Activated T-cell treated with anti-CD3 and anti-CD28 coated beads for 48 hours (primary cell): ENCODE measurements around the gene NR5A1.

Experiments
- DNase-seq: peaks from one replicate; pipeline ENCODE4 v3.0.0-alpha.2; 2020; ENCODE audit warnings: low read depth

Gene NR5A1

GRCh38 chr9:124498499-124499146 is 8.6 kb downstream of the NR5A1 start:
- no peak for DNase-seq

DNA sequence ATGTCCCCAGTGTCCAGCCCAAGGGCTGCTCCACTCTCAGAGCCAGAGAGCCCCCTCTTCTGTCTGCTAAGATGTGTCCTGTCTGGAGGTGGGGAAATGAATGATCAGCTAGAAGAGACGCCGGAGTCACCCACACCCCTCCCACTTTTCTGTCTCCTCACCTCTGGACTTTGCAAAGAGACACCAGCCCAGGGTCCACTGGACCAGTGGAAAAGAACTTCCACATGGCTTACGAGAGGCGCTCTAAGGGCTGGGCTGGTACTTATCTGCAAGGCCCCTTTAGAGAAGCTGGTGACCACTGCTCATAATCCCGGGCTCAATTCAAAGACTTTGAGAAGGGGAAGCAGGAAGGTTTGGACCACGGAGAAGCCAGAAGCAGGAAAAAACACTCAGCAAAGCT is 9.2 kb downstream of the NR5A1 start:
- DNase-seq, result no peak

- DNase-seq, result no peak
These were observed 9.8 kb downstream of the NR5A1 start for GRCh38 chr9:124497441-124497840.

DNA sequence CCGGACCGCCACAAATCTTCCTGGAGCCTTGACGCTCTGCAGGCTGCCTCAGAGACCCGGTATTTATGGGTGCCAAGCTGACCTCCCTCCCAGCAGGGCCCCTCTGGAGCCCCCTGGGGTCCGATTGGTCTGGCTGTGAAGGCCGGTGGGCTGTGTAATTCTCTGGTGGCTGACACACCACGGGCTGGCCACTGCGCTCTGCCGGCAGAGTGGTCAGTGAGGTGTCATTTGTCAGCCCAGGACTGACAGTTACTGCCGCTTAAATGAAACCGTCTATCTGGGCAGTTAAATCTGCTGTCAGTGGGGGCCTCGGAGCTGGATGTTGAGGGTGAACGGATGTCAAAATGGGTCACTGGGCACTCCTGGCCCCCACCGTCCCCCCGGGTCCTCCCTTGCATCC is 10.7 kb downstream of the NR5A1 start:
- DNase-seq, result no peak

DNA sequence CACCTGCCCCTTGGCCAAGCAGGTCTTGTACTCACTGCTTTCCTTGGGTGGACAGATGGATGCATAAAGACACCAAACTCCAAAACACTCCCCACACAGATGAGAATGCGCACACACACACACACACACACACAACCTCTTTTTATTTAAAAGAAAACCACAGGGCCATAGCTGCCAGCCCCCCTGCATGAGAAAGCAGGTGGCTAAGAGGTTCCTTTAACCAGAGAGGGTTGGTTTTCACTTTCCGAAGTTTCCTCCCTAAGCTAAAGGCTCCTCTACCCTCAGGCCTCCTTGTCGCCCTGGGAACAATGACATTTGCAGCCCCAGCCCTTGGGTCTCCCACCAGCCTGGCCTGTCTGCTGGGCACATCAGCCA is 11.1 kb downstream of the NR5A1 start:
- no peak for DNase-seq

DNA sequence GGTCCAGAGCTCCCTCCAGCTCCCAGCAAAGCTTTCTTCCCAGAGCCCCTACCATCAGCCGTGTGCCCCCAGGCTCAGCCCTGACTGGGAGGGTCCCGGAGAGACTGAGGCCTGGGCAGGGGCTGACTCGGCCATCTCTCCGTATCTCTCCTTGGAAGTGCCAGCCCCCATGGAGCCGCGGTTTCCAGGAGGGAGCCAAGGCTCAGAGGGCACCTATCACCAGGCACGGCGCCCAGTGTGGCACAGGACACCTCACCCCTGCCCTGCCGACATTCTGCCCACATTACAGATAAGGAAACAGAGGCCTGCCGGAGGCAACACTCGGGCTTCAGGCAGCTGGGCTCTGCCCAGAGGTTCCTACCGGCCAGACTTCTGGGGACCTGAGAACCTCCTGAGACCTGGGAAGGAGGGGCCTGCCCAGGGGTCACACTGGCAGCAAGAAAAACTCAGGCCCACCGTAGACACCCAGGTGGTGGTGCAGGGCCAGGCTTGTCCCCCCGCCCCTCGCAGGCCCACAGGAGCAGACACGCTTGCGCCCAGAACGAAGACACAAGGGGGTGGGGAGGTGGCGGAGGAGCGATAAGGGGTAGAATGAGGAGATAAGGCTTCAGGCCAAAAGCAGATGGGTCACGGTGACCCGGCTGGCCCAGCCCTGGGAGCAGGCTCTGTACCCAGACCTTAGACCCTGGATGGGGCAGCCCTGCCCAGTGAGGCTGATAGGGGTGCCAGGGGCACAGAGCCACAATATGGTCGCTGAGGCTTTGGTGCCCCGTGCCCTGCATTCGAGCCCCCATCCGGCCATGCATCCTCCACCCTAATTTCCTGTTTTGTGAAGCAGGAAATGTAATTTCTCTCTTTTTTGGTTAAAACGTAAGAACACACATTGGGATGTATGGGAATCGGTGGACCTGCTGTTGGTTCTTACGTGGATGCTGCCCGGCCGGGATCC is 11.8 kb downstream of the NR5A1 start:
- DNase-seq, result no peak

DNA sequence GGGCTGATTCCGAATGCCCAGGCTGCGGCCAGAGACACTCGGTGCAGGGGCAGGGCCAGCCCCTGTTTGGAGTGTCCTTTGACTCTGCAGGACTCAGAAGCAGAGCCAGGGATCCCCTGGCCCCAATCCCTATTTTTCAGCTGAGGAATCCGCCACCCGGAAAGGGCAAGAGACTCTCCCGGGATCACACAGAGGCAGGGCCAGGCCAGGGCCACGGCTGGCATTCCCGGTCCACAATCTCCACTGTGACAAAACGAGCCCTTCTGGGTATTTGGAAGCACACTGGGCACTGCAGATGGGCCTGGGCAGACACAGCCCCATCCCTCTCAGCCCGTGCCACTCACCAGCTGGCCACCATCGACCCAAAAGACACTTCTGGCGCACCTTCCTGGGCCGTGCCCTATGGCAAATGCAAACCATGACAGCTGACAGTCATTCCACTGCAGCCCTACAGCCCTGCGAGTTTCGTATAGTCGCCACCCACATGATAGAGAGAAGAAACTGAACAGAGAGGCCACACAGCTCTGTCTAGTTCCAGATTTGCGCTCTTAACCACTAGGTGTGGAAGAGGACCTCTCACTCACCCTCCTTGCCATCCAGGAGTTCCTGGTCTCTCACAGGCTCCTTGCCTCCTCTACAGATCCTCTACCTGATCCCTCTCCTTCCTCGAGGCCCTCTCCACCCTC is 13.3 kb downstream of the NR5A1 start:
- no peak for DNase-seq

DNA sequence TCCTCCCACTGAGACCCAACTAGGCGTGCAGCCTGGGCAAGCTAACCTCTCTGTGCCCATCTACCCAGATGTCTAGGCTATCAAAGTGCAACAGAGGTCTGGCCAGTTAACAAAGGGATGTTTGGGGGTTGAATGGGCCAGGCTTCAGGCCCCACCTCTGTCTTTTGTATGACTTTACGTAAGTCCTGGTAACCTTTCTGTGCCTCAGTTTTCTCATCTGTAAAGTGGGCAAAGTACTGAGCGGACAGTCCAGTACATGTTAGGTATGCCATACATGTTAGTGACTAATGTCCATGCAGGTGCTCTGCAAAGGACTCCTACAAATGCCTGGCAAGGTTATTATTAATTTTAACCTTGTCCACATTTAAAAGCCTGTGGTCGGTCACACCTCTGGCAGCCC is 14.0 kb downstream of the NR5A1 start:
- DNase-seq, result no peak

DNA sequence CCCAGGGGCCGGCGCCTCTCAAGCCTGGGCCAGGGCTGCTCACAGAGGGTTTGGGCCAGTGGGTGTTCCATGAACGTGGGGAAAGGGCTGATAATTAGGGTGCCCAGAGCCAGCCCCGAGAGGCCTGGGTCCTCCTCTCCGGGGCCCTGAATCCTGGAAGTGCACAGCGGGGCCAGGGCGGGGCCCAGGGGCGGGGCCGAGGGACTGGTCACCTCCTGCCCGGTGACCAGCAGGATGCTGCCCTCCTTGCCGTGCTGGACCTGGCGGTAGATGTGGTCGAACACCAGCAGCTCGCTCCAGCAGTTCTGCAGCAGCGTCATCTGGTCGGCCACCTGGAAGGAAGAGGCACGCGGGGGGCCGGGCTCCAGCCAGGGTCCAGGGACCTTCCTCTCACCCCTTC is 14.4 kb downstream of the NR5A1 start:
- DNase-seq, result no peak

- DNase-seq, result no peak
These were observed 15.9 kb downstream of the NR5A1 start for GRCh38 chr9:124491049-124491975.

GRCh38 chr9:124490004-124490403 is 17.2 kb downstream of the NR5A1 start:
- no peak for DNase-seq

DNA sequence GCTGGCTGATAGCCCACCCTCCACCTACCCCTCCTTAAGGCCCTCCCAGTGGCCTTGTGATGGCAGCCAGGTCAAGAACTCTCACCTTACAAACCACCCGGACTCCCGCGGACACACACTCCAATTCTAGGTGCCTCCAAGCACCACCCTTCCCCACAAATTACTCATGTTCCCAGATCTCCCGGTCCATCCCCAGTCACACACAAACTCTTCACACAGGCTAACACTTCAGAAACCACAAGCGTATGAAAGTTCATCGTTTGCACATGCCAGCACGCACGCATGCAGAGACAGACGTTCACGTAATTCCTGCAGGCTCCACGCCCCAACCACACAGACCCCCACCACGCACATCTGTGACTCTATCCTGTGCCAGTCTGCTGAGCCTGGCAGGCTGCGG is 18.0 kb downstream of the NR5A1 start:
- DNase-seq, result no peak

DNA sequence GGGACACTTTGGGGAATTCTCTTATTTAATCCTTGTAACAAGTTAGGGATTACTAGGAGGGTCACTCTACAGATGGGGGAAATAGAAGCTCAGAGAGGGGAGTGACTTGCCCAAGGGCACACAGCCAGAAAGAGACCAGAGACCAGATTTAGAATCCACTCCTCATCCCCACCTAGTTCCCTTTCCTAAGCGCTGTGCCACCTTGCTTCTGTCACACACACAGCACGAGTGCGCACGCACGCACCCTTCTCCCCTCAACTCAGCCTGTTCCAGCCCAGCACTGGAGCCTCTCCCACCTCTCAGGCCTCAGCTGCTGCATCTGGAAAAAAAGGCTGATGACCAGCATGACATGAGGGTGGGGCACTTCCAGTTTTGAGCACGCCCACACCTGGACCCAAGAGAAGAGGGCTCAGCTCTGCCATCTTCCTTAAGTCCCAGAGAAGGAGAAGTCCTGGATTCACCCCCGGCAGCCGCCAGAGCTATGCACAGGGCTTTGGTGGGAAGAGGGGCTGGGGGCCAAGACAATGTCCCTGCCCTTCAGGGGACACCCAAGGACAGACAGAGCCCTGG is 18.5 kb downstream of the NR5A1 start:
- no peak for DNase-seq

DNA sequence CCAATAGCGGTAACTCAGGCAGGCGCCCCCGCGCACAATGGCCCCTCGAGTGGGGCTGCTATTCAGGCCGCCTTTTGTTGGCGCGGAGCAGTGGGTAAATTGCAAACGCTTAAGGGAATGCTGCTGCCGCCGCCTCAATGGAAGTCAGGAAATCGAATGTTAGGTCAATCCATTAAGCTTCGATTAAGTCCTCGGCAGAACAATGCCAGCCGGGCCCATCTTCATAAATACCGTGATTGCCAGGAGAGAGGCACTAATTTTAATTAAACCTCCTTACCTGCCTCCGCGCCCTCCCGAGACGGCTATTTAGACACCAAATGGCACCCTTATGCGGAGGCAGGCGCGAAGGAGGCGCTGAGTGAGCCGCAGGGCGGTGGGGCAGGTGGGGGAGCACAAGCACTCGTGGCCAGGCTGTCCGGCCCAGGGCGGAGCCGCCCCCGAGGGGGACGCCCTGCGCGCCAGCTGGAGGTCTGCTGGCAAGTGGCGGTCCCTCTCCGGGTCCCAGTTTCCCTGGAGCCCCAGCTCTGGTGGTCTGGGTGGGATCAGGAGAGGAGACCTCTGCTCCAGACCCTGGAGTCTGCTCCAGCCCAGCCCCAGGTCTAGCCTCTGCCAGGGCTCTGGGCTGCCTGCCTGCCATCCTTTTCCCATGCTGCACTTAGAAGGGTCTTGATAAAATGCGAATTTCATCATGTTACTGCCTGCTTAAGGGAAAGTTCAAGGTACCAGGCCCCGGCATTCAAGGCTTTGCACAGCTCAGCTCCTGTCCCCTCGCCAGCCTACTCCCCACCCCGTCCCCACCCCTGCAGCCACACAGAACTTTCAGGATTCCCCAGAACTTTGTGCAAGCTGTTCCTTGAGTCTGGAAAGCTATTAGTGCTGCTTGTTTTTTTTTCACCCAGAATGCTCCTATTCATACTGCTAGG is 19.7 kb downstream of the NR5A1 start:
- DNase-seq, result no peak

- DNase-seq, result no peak
These were observed 20.4 kb downstream of the NR5A1 start for GRCh38 chr9:124486778-124487259.

DNA sequence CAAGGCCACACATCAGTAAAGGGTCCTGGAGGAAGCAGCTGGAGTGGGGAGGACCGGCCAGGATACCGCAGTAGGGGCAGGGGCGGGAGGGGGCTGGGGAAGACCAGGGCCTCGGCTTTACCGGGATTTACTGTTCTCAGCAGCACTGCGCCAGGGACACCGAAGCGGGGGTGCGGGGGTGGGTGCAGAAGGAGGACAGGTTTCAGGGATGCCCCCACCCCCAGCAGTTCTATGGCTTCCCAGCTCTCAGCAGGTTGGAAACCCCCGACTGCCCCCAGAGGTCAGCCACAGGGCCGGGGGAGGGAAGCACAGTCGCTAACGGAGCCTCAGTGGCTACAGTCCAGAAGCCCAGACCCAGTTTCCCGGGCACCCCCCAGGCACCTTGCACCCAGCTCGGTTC is 21.3 kb downstream of the NR5A1 start:
- DNase-seq, result no peak

DNA sequence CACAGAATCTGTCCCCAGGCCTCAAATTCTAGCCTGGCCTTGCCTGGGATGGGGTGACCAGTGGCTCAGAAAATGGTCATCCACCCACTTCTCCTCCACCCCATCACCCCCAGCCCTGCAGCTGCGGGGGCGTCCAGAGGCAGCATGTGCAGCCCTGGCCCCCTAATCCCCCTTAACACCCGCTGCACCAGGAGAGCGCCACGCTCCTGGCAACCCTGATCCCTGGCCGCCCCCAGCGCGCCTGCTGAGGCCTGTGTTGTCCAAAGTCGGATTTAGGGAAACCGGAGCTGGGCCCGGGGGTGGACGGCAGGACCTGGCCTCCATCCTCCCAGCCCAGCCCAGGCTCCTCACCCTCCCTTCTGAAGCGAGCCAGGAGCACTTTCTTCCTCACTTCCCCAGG is 22.0 kb downstream of the NR5A1 start:
- no peak for DNase-seq

DNA sequence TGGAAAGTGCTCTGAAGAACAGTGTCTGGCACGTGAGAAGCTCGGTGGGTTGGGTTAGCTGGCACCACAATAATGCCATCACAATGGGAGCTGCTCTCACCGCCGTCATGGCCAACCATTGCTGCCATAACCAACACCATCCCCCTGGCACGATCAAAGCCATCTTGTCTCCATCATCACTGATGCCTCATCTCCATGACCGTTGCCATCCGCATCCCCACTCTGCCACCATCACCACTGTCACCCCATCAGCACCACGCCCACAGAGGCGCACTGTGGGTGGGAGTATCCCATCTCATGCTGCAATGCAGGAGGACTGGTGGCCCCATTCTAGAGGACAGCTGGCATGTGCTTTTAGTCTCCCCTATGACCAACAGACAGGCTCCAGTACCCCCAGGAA is 23.7 kb downstream of the NR5A1 start:
- DNase-seq, result no peak

- DNase-seq, result no peak
These were observed 24.7 kb downstream of the NR5A1 start for GRCh38 chr9:124482431-124483031.

DNA sequence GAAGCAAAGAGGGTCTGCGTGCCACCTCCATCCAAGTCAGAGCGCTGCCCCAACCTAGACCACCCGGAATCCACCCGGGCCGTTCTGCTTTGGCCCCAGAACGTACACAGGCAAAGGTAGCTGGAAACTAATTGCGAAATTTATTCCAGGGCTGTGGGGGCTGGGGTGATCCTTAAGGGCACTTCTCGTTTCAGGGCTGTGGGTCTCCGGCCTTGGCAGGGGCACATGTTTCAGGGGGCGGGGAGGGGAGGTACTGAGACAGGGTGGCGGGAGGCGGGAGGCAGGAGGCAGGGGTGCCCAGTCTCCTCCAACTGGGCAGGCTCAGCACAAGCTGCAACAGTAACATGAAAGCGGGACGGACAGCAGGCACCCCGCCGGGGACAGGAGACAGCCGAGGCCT is 26.1 kb downstream of the NR5A1 start:
- no peak for DNase-seq
